GM21381 (cell line): Measurements from ENCODE around the gene HOXD12.

Experiments
- ATAC-seq: cut with Tn5 transposase; IDR thresholded peaks from one replicate; pipeline ENCODE4 v1.9.1; 2021; ENCODE audit warnings: mild to moderate bottlenecking, moderate library complexity; ENCODE audit not compliant: unreplicated experiment

HOXD12 gene

DNA sequence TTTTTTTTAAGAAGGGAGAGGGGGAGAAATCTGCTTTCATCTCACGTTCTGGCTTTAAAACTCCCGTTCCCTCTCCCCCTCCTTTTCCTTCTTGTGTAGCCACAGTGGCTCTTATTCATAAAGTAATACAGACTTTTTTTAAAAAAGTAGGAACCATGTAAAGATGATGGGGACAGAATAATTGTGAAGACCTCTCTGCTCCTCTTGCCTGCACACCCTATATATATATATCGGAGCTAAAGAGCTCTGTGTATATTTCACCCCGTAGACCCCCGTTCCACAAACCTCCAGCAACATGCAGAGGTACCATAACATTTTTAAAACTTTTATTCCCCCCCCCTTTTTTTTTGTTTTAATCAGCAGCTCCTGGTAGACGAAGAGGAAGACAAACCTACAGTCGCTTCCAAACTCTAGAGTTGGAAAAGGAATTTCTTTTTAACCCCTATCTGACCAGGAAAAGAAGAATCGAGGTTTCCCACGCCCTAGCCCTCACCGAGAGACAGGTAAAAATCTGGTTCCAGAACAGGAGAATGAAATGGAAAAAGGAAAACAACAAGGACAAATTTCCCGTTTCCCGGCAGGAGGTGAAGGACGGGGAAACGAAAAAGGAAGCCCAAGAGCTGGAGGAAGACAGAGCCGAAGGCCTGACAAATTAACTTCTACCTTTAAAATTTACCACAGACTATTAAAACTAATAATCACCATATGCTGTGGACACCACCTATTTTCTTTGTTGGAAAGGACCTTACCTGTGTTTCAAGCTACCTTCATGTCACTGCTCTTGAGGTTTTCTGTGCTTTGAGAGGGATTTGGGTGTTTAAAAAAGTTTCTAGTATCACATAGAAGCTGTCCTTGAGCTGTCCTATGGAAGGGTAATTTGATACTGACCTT is 31.6 kb downstream of the HOXD12 start:
- no peak for ATAC-seq

GRCh38 chr2:176131848-176132158 is 32.2 kb downstream of the HOXD12 start:
- ATAC-seq = no peak

- ATAC-seq = no peak
Observed at GRCh38 chr2:176132205-176133171, 32.9 kb downstream of the HOXD12 start.

GRCh38 chr2:176133389-176133788 is 33.8 kb downstream of the HOXD12 start:
- ATAC-seq = no peak

GRCh38 chr2:176134035-176134434 is 34.4 kb downstream of the HOXD12 start:
- ATAC-seq = no peak

GRCh38 chr2:176135035-176135440 is 35.4 kb downstream of the HOXD12 start:
- no peak for ATAC-seq

- no peak for ATAC-seq
Observed at GRCh38 chr2:176136374-176137251, 37.0 kb downstream of the HOXD12 start.

GRCh38 chr2:176137252-176137580 is 37.6 kb downstream of the HOXD12 start:
- no peak for ATAC-seq

GRCh38 chr2:176137906-176138305 is 38.3 kb downstream of the HOXD12 start:
- no peak for ATAC-seq

GRCh38 chr2:176138526-176138922 is 38.9 kb downstream of the HOXD12 start:
- ATAC-seq = no peak

DNA sequence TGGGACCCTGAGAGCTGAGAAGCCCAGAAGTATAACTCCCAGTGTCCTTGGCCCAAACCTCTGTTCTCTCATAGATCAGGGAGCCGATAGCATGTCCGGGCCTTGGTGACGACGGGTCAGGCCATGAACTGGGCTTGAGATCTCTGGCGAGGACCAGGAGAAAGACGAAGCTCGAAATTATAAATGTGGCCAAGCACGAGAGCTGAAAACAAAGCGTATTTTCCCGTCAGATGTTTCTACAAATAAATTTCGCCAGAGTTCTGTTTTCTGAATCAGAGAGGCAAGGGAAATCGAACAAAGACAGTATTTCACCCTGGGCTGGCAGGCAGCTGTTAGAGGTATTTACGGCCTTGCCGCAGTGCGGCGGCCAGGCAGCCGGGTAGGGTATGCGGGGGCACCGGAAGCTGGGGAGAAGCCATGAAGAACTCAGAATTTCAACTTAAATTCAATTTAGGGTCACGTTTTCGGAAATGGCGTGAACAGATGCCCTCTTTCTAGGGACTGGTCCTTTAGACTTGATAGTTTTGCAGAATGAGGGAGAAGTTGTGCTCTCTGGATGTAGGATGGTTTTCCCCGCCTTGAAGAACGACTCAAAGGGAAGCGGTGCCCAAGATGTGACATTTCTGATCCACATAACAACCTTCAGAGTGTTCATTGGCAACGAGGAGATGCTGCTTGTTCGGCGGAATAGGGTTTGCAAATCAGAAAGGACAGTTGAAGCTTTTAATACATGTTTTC is 39.5 kb downstream of the HOXD12 start:
- ATAC-seq = no peak

- no peak for ATAC-seq
Observed at GRCh38 chr2:176139661-176140512, 40.3 kb downstream of the HOXD12 start.

DNA sequence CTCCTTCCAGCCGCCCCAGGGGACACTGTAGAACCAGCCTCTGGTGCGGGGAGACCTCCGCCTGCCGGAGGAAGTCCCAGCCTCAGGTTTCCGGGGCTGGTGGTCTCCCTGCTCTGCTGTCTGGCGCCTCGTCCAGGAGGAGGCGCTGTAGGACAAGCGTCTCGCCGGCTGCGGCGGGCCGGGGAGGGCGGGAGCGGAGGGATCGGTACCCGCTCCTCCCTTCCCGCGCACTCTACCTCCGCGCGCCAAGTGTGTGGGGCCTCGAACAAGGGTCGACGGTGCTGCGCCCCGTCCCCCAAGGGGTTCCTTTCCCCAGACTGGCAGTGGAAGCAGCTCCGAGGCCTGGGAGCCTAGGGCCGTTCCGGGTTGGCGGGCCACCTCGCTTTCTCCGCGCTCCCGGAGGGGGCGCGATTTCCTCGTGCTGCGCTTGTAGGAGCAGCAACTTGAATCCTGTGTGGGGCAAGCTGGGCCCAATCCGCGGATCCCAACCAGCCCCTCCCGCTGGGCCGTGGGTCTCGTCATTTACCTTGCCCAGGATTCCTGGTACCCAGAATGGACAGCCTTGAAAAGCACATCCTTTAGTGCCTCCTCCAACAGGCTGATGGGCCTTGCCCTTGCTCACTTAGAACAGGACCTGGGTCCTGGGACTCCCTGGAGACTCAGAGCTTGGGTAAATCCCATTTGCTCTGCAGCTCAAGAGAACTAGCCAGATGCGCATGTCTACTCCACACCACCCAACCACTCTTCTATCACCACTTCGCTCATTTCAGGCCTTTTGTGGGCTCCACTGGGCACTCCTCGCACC is 41.1 kb downstream of the HOXD12 start:
- ATAC-seq = peak; percentile 91

- ATAC-seq = no peak
Observed at GRCh38 chr2:176142281-176142680, 42.7 kb downstream of the HOXD12 start.

GRCh38 chr2:176145085-176145969 is 45.7 kb downstream of the HOXD12 start:
- no peak for ATAC-seq

GRCh38 chr2:176146101-176146500 is 46.5 kb downstream of the HOXD12 start:
- no peak for ATAC-seq

- no peak for ATAC-seq
Observed at GRCh38 chr2:176146645-176147044, 47.0 kb downstream of the HOXD12 start.
